HG03442 (cell line): ENCODE measurements around the gene ADGRA1.
"Not testable (repeated sequence)": the region's sequence is repeated elsewhere in the genome, so short reads cannot be mapped to it uniquely, and the experiment has no call there.

ENCODE experiments used
- ATAC-seq: cut with Tn5 transposase; IDR thresholded peaks from one replicate; pipeline ENCODE4 v1.9.1; 2021; ENCODE audit warnings: mild to moderate bottlenecking, moderate library complexity; ENCODE audit not compliant: unreplicated experiment

Gene ADGRA1

GRCh38 chr10:133109711-133110110 is 22.0 kb downstream of the ADGRA1 start:
- ATAC-seq, result no peak

DNA sequence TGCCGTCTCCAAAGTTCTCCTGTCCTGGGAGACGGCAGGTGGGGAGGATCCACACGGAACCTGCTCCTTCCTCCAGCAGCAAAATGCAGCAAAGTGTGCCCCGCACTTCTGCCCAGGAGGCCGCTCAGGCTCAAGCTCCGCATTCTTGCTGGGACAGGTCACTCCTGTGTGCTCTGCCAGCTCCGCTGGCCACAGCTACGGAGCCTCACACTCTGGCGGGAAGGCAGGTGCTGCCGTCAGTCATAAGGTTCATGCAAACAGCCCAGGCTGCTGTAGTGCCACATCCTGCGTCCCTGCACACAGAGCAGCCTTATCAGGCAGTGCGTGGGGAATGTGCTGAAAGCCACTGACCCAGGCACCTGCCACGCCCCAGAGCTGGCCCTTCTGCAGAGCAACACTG is 22.4 kb downstream of the ADGRA1 start:
- no peak for ATAC-seq

DNA sequence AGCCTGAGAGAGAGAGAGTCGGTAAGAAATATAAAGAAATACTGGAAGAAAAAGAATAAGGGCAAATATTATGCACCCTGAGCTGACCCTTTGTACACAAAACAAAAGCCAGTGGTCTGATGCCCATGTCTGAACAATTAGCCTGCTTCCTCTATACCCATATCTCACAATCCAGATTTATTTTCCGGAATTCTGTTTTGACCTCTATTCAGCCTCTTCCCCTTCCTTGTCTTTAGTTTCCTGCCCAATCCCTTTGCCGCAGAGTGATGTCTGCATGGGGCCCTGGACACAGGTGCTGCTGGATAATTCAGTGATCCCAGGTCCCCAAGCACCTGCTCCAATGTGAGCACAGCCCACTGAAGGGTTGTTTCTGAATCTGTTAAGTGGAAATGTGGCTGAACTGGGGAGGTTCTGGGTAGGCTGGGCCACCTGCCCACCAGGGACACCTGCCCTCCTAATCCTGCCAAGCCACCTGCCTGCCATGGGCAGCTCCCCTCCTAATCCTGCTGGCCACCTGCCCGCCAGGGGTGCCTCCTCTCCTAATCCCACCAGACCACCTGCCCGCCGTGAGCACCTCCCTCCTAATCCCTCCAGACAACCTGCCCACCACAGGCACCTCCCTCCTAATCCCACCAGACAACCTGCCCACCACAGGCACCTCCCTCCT is 23.0 kb downstream of the ADGRA1 start:
- no peak for ATAC-seq

- not testable (repeated sequence) for ATAC-seq
Measured at GRCh38 chr10:133111640-133112039, 23.9 kb downstream of the ADGRA1 start.

GRCh38 chr10:133113146-133113830 is 25.6 kb downstream of the ADGRA1 start:
- ATAC-seq, result no peak

DNA sequence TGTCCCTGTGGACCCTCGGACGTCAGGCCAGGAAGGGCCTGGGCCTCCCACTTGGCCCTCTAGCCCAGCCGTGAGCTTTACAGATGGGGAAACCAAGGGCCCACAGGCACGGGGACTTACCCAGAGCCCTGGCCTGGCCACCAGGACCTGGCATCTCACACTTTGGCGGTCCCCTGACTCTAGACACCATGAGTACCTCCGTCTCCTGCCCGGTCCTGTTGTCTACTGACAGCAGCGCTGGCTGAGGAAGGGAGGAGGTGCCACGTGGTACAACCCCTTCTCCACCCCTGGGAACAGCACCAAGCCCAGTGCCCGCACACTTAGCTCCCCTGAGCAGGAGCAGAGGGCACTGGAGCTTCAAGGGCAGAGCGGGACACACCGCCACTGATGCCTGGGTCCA is 26.1 kb downstream of the ADGRA1 start:
- no peak for ATAC-seq

DNA sequence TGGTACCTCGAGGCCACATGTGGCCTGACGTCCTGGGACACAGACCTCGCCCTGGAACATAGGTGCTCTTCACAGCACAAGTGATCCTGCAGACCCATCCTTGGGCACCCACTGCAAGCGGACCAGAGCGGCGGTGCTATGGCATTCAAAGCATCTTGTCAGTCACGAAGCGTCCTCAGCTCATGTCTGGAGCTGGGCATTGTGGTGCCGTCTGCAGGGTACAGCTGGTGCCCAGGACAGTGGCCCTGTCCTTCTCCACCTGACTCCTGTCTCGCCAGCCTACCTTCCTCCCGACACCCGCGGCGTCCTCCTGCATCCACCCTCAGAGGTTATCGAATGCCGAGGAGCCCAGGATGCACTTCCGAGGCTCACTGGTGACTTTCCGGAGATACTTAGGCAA is 26.5 kb downstream of the ADGRA1 start:
- ATAC-seq, result no peak

DNA sequence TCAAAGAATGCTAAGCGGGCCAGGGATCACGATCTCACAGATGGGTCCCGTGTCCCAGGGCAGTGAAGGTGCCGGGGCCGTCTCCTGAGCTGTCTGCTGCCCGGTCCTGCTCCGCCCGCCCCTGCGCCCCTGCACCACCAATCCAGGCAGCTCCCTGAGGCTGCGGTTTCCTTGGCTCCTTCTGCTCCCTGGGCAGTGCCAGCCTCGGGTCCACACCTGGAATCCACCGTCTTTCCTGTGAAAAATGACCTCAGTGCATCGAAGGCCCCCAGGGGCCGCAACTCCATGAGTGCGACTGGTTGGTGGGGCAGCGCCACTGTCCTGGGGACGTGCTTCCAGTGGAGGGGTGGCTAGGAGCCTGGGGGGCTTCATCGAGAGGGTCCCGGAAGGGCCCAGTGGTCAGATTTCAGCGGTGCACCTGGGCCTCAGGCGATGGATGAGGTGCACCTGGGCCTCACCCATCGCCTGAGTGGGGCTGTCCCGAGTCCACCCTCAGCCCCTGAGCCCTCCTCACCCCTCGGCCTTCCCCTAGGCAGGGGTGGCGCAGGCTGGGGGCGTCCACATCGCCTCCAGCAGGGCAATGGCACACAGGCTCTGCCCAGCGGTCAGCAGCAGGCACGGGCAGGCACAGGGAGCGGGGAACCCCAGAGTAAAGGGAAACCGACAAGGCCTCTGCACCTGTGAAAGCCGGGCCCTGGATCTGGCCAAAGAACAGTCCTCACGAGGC is 27.2 kb downstream of the ADGRA1 start:
- ATAC-seq, result no peak

- no peak for ATAC-seq
Measured at GRCh38 chr10:133115453-133115842, 27.7 kb downstream of the ADGRA1 start.

GRCh38 chr10:133115976-133116375 is 28.3 kb downstream of the ADGRA1 start:
- no peak for ATAC-seq

DNA sequence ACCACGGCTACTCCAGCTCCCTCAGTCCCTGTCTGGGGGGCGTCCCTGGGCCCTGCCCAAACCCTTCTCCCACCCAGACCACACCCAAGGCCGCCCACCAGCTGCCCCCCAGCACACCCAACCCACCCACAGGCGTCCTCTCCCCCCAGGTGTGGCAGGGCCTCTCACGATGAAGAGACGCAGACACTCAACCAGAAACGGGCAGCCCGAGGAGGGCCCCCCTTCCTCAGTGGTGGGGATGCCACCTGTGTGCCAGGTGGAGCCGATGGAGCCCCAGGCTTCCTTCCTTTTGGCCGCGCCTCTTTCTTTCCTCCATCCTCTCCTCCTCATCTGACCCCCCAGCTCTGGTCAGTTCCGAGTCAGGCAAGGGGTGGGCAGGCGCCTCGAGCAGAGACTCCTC is 28.7 kb downstream of the ADGRA1 start:
- ATAC-seq, result no peak

DNA sequence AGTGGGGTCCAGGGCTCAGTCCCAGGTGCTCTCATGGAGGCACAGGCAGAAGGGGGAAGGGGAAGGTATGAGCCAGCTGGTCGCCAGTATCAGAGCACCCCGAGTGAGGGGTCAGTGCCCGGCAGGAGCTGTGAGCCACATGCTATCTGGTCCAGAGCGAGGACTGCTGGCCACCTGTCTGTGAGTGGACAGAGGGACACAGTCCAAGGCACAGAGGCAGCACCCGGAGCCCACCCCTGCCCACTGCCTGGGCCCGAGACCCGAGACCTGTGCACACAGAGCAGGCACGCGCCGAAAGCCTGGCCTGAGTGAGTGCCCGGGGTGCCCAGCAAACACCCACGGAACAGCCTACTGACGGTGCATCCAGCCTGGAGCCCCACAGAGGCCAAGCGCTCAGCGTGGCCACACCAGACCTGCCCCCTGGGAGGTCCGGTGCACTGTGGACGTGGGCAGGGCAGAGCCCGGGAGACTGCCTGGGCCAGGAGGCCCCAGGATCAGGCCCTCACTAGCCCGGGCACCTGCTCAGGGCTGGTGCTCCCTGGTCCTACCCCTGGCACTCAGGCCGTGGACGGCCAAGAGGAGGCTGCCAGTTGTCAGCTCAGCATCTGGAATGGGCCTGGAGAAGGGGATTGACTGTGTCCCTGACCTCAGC is 29.4 kb downstream of the ADGRA1 start:
- no peak for ATAC-seq

GRCh38 chr10:133117688-133118071 is 30.0 kb downstream of the ADGRA1 start:
- ATAC-seq, result no peak

- ATAC-seq, result no peak
Measured at GRCh38 chr10:133121479-133121878, 33.8 kb downstream of the ADGRA1 start.

- no peak for ATAC-seq
Measured at GRCh38 chr10:133122171-133122935, 34.6 kb downstream of the ADGRA1 start.

- ATAC-seq, result no peak
Measured at GRCh38 chr10:133123050-133123745, 35.5 kb downstream of the ADGRA1 start.

DNA sequence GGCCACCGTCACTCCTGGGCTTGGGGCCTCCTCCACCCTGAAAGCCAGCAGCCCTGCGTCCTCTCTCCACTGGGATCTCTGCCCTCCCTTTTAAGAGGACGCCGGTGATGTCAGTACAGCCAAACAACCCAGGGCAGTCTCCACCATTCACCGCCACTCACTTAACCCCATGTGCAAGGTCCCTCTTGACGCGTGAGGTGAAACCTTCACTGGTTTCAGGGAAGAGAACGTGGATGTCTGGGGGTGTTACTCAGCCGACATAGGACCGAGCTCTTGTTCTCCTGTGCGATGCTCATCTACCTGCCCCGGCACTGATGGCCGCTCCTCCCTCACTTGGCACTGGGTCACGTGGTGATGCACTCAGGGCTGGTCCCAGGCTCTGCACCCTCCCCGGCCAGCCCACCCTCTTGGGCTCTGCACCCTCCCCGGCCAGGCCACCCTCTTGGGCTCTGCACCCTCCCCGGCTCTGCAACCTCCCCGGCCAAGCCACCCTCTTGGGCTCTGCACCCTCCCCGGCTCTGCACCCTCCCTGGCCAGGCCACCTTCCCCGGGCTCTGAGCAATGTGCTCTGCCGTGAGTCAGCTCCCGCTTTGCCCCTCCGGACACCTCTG is 36.1 kb downstream of the ADGRA1 start:
- ATAC-seq, result no peak

- ATAC-seq, result no peak
Measured at GRCh38 chr10:133124357-133125211, 36.9 kb downstream of the ADGRA1 start.

DNA sequence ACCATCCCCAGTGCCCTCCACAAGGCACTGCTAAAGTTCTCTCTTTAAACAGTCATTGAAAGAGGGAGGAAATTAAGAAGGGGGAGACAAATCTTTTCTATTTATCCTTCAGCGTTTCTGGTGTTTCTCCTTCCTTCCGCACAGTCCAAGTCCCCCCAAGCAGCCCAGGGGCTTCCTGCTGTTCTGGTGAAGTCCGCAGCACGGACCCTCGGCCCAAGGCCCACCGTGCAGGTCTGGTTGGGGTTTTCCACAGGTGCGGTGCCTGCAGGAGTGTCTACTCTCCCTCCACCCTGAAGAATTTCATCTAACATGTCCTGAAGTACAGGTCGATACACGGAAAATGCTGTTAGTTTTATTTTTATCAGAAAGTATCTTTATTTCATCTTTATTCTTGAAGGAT is 38.2 kb downstream of the ADGRA1 start:
- no peak for ATAC-seq
